Measurements from ENCODE around the gene LRRC15.

The LRRC15 gene

DNA sequence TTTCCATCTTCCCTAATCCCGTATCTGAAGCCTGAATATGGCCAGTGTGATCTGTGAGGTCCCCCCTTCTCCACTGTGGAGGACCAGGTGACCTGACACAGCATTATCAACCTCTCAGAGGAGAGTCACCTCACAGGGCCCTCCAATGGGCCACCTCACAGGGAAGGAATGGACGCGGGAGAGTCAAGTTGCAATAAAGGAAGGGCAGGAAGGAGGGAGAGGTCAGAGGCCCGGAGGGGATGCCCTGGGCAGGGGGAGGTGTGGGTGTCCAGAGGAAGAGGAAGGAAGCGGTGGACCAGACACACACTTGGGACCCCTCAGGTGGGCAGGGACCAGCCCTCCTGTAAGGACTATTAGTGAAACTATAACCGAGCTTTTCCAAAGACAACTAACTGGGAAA is 14.6 kb upstream of the LRRC15 start:
- no peak for DNase-seq

DNA sequence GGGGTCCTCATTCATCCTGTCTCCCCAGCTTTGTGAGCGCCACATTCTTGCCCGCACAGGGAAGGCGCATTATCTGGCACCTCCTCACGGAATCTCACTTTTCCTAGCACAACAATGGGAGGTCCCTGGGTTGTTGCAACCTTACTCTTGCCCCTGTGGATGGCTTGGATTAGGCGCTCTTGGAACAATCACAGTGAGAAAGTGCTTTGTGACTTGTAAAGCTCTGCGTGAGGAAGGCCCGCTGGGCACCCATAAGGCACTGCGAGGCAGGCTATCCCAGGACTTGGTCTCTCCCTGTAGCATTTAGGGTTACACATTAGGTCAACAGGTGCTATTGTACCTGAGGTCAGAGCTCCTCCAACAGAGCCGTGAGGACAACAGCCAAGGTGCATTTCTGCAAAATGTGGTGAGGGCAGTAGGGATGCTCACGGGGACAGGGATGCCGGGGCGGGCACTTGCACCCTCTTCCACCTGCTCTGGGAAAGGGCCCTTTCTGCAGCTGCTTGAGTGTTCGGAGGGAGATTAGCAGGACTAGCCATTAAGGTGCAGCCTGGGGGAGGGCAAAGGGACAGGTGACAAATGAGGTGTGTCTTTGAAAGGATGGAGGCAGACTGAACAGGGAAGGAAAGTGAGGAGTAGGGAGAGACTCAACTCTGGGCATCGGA is 13.9 kb upstream of the LRRC15 start:
- no peak for DNase-seq

DNA sequence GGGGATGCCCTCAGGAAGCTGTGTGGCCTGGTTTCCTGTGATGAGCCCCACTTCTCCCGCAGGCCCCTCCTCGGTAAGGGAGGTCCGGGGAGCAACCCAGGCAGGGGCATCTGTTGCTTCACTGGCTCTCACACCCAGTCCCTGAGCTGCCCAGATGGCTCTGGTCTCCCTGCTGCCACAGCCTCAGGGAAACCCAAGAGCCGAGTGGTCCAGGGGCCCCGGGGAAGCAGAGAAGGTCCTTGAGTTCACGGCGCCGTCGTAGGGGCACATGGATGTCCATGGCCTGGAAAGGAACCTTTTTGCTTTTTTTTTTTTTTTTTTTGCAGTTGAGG is 13.3 kb upstream of the LRRC15 start:
- DNase-seq = no peak

DNA sequence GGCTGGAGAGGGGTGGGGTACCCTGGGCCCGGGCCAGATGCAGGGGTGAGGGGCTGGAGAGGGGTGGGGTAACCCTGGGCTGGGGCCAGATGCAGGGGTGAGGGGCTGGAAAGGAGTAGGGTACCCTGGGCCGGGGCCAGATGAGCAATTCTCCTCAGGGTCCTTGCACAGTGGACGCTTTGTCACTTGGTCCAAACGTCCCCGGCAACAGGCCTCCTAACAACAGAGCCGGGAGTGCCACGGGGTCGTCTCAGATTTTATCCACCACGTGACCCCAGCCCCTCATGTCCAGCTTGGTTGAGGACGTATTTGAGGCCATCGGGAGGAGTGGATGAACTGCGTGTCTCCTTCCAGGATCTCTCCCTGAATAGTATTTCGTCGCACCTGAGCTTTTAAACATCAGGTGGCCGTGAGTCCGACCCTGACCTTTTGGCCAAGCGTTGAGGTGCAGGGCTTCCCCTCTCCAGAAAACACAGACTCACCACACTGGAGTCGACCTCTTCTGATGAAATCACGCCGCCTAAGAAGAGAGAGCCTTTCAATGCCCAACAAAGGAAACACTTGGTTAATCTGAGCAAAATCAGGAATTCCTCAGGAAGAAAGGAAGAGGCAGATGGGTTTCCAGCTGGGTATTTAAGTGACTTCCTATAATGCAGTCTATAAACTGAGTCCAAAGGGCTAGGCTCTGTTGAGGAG is 12.8 kb upstream of the LRRC15 start:
- DNase-seq = no peak

DNA sequence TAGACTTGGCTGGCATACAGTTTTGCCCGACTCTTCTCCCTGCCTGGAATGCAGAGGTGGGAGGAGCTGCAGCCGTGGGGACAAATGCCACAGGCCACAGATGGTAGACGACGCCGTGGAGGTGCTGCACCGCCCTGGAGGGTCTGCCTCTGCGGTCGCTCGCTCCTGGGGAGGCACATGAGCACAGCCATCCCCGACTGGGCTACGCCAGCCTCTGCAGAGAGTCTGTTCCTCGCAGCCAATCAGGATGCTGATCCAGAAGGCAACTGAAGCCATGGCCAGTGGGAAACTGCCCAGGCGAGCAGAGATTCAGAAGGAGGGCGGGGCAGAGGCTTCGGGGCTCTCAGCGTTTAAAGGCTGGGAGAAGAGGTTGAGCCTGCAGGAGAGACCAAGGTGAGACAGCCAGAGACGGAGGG is 11.9 kb upstream of the LRRC15 start:
- DNase-seq = no peak

DNA sequence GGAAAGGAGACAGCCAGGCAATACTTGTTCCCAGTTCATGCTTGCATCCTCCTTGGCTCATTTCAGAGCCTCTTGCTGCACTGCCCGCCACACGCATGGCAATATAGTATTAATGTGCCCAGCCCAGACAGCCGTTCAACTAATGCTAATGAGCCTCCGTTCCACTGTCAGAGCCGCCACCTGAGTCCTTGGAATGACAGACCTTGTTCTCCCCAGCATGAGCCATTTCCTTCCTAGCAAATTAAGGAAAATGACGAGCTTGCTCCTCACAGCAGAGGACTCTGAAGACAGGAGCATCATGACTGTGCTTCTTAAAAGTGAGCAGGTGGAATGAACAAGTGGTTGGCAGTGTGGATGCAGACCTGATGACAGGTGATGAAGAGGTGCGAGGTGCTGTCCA is 10.8 kb upstream of the LRRC15 start:
- no peak for DNase-seq

DNA sequence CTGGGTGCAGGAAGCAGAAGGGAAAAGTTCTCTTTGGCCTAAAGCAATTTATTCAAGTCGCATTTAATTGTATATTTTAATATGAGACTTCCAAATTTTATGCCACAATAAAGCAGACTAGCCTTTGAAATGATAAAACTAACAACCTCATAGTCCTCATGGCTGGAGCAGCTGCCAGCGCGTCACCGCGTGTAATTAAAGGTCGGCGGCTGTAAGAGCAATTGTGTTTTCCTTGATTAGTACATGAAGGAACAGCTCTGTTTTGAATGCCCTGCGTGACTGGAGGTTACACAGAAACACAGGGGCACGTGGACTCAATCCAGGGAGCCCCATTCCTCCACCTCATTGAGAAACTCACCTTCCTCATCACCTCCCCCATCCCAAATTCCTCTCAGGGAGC is 10.1 kb upstream of the LRRC15 start:
- no peak for DNase-seq

DNA sequence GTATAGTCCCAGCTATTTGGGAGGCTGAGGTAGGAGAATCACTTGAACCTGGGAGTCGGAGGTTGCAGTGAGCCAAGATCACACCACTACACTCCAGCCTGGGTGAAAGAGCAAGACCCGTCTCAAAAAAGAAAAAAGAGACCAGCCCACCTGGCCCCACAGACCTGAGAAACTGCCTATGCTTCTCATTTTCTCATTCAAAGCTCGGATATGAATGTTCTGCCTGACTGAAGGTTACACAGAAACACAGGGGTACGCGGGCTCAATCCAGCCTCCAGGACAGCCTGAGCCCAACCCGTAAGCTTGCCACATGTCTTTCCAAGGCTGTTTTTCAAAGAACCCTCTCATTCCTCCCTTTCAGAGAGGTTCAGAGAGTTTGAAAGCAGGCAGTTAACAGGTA is 9.7 kb upstream of the LRRC15 start:
- no peak for DNase-seq

DNA sequence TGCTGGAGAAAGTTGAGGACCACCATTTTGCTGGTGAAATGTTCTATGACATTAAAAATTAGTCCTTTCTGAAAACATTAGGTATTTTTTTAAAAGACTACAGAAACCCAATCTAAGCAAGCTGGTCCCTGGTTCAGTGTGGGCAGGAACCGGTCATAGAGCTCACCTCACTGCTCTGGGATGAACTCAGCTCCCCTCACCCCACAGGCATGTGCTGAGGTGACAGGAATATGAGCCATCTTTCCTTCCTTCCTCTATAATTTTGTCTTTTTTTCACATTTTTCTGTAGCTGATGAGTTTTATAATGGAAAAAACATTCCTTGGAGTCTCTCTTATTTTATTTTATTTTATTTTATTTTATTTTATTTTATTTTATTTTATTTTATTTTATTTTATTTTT is 8.2 kb upstream of the LRRC15 start:
- DNase-seq = no peak

DNA sequence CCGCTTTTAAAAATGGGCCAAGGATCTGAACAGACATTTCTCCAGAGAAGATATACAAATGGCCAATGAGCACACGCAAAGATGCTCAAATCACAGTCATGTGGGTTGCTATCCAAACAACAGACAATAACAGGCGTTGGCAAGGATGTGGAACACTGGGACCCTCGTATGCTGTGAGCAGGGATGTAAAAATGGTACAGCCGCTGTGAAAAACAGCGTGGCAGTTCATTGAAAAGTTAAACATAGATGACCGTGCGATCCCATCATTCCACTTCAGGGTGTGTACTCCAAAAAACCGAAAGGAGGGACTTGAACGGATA is 6.7 kb upstream of the LRRC15 start:
- no peak for DNase-seq

DNA sequence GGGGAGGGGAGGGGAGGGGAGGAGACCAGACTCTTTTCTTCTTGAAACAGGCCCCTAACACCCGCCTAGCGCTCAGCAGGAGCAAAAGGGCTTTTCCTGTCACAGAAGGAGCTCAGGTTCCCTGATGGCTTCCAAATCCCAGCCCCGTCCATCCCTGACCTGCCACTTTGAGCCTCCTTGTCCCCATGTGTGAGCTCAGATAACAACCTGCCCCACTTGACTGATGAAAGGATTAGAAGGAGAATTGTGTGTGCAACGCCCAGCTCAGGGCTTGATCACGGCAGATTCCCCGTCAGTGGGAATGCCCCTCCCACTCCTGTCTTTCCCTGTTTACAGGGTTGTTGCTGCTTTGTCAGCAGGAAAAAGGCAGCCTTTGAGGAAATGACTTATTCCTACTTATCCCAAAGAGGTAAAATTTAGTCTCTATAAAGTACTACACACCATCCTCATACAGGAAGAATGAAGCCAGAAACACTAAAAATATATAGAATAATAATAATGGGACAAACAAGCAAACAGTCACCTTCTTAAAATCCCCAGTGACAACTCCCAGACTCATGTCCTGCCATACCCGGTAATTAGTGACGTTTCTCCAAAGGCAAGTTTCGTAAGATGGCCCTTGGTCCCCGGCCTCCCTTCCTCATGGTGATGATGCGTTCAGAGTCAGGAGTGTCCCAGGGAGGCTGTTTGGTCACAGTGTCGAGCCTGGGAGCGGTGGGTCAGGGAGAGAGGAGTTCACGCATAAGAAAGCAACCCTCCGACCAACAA is 6.1 kb upstream of the LRRC15 start:
- DNase-seq = no peak

DNA sequence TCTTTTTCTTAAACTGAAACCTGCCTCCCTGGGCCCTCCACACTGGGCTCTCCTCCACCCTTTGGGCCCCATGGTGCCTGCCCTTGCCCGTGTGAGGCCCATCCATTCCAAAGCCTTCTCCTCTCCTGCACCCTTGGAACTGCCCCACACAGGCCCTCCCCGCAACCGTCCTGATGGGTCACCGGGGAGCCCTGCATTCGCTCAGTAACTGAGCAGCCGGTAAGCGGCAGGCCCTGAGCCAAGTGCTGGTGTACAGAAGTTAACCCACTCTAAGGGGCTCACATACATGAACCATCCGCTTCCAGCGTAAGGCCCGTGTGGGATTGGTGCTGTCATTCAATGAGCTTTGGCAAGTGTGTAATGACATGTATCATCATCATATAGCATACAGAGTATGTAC is 5.4 kb upstream of the LRRC15 start:
- no peak for DNase-seq

DNA sequence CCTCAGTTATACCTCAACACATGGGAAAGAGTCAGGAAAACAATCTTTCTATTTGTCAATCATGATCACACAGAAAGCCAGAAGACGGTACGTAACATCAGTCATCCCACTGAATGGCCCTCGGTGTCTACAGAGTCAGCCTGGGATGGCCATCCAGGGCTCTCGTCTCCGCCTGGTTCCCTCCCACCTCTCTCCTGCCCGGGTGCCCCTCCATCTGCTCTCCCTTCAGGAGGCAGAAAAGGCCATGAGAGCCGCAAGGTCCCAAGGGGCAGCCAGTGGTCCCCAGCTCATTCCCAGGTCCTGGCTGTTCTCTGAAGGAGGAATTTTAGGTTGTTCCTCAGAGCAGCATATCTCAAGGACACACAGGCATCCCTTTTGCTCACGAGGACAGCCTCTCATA is 4.4 kb upstream of the LRRC15 start:
- no peak for DNase-seq

DNA sequence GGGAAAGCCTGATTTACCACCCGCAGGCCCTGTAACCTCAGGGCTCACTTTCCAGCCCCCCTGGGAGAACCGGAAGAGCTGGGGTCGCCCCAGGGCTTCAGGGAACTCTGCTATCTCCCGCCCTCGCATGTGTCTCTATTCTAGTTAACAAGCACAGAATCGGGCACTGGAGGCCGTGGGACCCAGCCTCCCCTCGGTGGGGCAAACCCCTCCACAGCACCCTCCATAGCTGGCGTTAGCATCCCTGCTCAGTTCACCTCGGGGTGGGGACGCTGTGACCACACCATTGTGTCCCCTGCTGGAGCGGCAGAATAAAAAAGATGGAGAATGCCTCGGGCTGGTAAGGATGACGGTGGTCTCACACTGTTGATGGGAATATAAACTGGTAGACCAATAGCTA is 3.5 kb upstream of the LRRC15 start:
- DNase-seq = no peak

DNA sequence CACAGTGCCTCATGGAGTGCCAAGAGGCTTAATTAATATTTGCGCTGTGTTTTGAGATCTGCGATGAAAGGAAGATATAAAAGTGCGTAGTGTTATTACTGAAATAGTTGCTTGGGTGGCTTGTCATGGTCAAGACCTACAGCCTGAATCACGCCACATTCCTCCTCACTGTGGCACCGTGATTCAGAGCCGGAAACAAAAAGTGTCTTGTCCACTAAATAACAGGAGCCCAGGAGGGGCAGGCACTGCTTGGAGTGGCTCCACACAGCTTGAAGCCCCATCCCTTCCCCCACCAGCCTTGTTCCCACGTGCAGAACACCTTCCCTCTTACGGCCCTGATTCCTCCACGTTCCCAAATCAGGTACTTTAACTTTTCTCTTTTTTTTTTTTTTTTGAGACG is 1.2 kb upstream of the LRRC15 start:
- DNase-seq = no peak

DNA sequence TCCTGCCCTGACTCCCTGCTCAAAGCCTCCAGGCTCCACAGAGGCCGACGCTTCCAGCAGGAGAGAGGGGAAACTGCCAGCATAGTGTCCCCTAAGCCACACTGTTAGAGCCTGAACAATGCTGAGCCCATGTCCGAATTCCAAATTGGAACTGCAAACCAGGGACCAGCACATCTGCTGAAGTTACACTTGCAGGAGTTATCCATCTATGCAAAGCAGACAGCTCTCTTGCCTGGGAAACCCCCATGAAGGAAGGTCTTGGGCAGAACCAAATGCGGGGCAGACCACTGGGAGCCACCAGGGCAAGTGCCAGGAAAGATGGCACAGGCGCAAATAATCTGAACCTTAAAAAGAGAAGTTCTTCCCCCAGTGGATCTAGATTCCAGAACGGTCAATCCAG is 625 bp downstream of the LRRC15 start:
- no peak for DNase-seq

DNA sequence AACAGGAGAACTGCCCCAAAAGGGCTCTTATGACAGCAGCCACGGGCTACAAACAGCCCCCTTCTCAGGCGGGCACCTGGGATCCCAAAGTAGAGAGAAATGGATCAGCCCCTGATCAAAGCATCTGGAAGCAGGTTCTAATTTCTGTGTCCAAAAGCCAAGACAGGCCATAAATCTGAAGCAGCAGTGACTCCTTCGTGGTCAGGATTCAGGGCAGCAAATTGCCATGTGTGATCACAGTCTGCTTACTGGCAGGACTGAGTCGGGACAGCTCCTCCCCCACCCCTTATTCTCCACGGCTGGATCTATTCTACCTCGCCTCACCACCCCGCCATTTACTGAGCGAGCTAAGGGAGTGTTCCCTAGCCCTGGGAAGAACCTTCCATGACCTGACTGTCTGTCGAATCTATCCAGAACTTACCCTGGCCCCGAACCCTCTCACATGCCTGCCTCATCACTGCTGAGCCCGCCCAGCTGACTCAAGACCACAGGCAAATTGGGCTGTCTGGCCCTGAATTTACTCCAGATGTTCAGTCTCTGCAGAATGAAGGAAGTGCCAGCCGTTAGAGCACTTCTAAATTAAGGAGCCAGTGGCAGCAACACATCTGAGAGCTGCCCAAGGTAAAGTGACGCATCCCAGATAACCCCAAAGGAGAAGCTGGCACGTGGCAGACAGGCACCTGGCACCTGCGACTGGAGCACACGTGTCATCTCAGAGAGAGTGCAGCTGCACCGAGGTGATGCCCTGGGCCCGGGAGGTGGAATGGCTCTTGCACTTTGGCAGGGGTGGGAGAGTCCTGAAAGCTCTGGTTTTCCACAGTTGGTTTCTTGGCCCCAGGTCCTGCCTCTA is 1.3 kb downstream of the LRRC15 start:
- DNase-seq = no peak

DNA sequence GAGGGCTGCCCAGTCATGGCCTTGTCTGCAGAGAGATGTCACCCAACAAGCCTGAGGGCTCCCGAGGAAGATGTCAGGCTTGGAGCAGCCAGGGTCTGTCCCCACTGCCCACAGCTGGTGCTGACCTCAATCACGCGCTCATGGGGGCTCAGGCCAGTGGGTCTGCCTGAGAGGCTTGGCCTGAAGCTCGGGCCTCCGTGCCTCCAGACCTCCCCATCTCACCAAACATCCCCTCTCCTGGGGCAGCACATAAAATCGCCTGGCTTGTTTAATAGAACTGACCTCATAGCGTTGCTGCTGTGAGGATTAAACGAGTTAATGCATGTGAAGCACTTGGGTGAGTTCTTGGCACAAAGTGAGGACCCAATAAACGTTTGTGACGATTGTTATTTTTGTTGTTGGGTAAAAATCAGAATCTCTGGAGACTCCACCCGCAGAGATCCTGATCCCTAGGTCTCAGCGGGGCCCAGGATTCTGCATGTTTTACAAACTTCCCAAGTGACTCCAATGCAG is 3.5 kb downstream of the LRRC15 start:
- DNase-seq = no peak

DNA sequence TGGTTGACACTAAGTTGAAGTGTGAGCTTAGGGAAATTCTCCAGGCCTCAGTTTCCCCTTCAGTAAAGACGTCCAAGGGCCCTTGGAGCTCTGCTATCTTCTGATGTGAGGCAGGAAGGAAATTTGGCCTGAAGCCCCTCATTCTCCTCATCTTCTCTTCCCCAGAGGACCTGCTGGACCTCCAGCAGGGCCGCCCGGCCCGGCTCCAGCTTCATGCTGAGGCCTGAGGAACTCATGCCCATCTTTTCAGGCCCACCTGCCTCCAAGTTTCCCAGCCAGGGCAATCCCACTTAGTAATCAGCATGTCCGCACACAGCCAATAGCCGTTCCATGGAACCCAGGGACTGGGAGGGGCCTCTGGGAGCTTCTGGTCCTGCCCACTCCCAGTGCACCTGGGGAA is 4.0 kb downstream of the LRRC15 start:
- DNase-seq = no peak

DNA sequence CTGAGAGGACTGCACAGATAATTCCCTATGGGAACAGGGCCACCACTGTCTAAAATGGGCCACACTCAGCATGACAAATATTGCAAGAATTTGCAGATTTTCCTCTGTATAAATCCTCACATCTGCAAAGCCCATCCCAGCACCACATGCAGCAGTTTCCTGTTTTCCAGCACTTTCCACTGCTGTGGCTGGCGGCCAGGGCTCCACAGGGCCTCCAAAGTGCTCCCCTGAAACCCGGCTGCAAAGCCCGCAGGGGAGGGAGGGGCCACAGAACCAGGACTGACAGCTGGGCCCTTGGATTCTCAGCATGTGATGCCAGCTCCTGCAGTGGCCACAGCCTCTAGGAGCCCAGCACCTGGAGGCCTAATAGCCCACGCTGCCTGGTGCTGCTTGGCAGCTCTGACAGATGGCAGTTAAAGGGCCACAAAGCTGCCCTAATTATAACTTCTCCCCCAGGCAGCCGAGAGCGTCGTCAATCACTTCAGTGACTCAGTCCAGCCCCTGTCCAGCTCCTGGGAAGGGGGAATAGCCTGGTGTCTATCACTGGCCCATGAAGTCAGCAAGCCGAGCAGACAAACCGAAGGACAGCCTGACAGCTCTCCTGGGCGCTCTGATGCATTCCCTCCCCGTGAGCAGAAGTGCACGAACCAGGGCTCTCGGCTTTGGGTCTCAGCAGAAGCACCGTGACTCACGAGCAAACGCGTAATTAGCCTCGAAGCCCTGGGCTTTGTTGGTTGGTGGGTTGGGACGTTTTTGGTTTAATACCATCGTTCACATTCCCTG is 4.7 kb downstream of the LRRC15 start:
- no peak for DNase-seq

DNA sequence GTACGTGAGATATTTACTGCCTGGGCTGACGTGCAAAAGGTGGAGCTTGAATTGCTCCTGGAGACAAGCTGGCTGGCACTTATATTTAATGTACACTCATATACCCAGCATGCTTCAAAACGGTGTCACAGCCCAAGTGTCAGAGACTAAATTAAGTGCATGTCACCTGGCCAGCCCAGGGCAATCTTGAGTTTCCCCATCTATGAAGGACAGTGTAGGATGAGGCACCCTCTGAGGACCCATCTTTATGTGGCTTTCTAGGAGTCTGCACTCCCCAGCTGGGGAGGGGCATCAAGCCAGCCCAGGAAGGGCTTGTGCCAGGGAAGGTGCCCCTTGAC is 5.3 kb downstream of the LRRC15 start:
- no peak for DNase-seq

DNA sequence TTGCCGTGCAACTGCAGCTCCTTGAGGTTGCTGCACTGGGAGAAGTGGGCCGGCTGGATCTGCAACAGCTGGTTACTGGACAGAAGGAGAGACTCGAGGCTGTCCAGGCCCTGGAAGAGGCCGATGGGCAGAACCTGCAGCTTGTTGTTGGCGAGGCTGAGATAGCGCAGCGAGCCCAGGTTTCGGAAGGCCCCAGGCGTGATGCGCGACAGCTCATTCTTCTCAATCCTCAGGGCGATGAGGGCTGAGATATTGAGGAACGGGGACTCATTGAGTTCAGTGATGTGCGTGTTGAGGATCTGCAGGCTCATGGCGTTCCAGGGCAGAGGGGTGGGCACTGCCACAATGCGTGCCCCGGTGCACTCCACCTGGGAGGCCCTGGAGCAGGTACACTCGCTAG is 9.0 kb downstream of the LRRC15 start:
- DNase-seq = no peak

DNA sequence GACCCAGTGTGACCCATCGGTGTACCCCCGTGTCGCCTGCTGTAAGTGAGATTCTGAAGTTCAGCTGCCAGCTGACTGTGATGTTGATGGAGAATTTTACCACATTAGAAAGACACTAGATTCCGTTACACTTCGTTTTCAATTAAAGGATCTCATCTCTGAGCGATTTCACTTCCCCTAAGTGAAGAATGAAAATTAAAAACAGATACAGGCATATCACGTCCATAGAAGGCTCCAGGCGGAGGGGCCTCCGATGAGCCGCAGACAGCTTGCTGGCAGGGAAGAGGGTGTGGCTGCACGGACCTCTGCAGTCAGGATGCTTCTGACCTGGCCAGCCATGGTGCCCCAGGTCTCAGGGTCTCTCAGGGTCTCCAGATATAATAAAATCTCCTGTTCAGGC is 11.9 kb downstream of the LRRC15 start:
- no peak for DNase-seq

All from activated gamma-delta T cell treated with Interleukin-2 at 50 U/mL for 16 hours (primary cell).